ENCODE data around the gene BCL2L11.

The BCL2L11 gene

GRCh38 chr2:111200333-111200881 lies 79.7 kb downstream of the BCL2L11 start:
- no peak overlapping the region for H3K4me3 ChIP-seq (ENCODE audit: low read depth, low read length)
- TF ChIP-seq CTCF (IDR thresholded peaks at IDR 0.05; ENCODE audit: borderline replicate concordance, insufficient read depth, low read depth, low read length), result no peak

- no peak overlapping the region for H3K4me3 ChIP-seq (ENCODE audit: low read depth, low read length)
- TF ChIP-seq CTCF (IDR thresholded peaks at IDR 0.05; ENCODE audit: borderline replicate concordance, insufficient read depth, low read depth, low read length), result no peak
These were observed 80.5 kb downstream of the BCL2L11 start for GRCh38 chr2:111201214-111201613.

- TF ChIP-seq CTCF (IDR thresholded peaks at IDR 0.05; ENCODE audit: borderline replicate concordance, insufficient read depth, low read depth, low read length), result no peak
- no peak overlapping the region for H3K4me3 ChIP-seq (ENCODE audit: low read depth, low read length)
These were observed 81.7 kb downstream of the BCL2L11 start for GRCh38 chr2:111202266-111203040.

GRCh38 chr2:111204706-111205105 lies 84.0 kb downstream of the BCL2L11 start:
- TF ChIP-seq CTCF (IDR thresholded peaks at IDR 0.05; ENCODE audit: borderline replicate concordance, insufficient read depth, low read depth, low read length), result no peak

GRCh38 chr2:111205774-111206173 lies 85.1 kb downstream of the BCL2L11 start:
- no peak for TF ChIP-seq CTCF (IDR thresholded peaks at IDR 0.05; ENCODE audit: borderline replicate concordance, insufficient read depth, low read depth, low read length)
- H3K4me3 ChIP-seq (ENCODE audit: low read depth, low read length), result no peak overlapping the region

More at GRCh38 chr2:111204706-111205105, 84.0 kb downstream of the BCL2L11 start:
- H3K4me3 ChIP-seq (ENCODE audit: low read depth, low read length), result no peak overlapping the region

GRCh38 chr2:111207851-111208250 lies 87.1 kb downstream of the BCL2L11 start:
- H3K4me3 ChIP-seq (ENCODE audit: low read depth, low read length), result no peak overlapping the region
- no peak for TF ChIP-seq CTCF (IDR thresholded peaks at IDR 0.05; ENCODE audit: borderline replicate concordance, insufficient read depth, low read depth, low read length)

- no peak for TF ChIP-seq CTCF (IDR thresholded peaks at IDR 0.05; ENCODE audit: borderline replicate concordance, insufficient read depth, low read depth, low read length)
- no peak overlapping the region for H3K4me3 ChIP-seq (ENCODE audit: low read depth, low read length)
These were observed 87.9 kb downstream of the BCL2L11 start for GRCh38 chr2:111208639-111209038.

Data from GM12875 (cell line).